Caco-2 (cell line): ENCODE measurements around the gene SNAP29. TPM values are rescaled to one million over a fixed set of nuclear protein-coding genes. Genes with fewer than 3 reads are reported as not detected.
"Not testable (repeated sequence)": the region's sequence is repeated elsewhere in the genome, so short reads cannot be mapped to it uniquely, and the experiment has no call there.

ENCODE experiments used
- BruUV-seq: library from RNA; stranded (reverse); fragments of 400-500 nt; replicated peaks from 2 replicates; lab custom pipeline; 2021; lab: Mats Ljungman, UMichigan
- CTCF ChIA-PET: fragments of 300-600 bp; sonication (Branson Sonifier 250); formaldehyde crosslinking; loops from one replicate; lab custom pipeline; 2022; ENCODE audit warnings: antibody characterized with exemption; lab: Charles Lee
- POLR2A ChIA-PET: fragments of 300-600 bp; sonication (Branson Sonifier 250); formaldehyde crosslinking; loops from one replicate; lab custom pipeline; 2022; ENCODE audit warnings: antibody characterized with exemption; lab: Charles Lee
- DNase-seq, 2 experiments: peaks; one replicate each; pipeline versions ENCODE4 v3.0.0 to v3.0.0-alpha.2; 2020 to 2022
- H3K27me3 ChIP-seq: replicated peaks from 2 replicates; pipeline ENCODE4 v1.6.0; 2011; ENCODE audit warnings: low read length; ENCODE audit not compliant: control insufficient read depth, insufficient read depth
- H3K36me3 ChIP-seq: 2 replicates; pipeline ENCODE4 v1.5.1; 2011; ENCODE audit warnings: low read length; ENCODE audit not compliant: control insufficient read depth, insufficient read depth
- H3K4me1 ChIP-seq: fragments of 250-450 bp; sonication (Bioruptor Pico); 2 replicates; pipeline ENCODE4 v1.5.1; 2020; ENCODE audit warnings: mild to moderate bottlenecking
- H3K4me3 ChIP-seq: 2 replicates; pipeline ENCODE4 v1.5.1; 2011; ENCODE audit warnings: low read depth, mild to moderate bottlenecking, control low read depth, low read length
- H3K9me3 ChIP-seq: fragments of 250-450 bp; sonication (Bioruptor Pico); 2 replicates; pipeline ENCODE4 v1.5.1; 2020; ENCODE audit warnings: mild to moderate bottlenecking, moderate library complexity
- H3K27ac Mint-ChIP-seq: one replicate; pipeline ENCODE4 v1.8.0; 2022; ENCODE audit warnings: mixed read lengths; ENCODE audit not compliant: unreplicated experiment
- H3K27me3 Mint-ChIP-seq: one replicate; pipeline ENCODE4 v1.8.0; 2022; ENCODE audit warnings: mixed read lengths; ENCODE audit not compliant: insufficient read depth, unreplicated experiment
- H3K36me3 Mint-ChIP-seq: one replicate; pipeline ENCODE4 v1.8.0; 2022; ENCODE audit warnings: mild to moderate bottlenecking, mixed read lengths; ENCODE audit not compliant: insufficient read depth, unreplicated experiment
- H3K4me1 Mint-ChIP-seq: one replicate; pipeline ENCODE4 v1.8.0; 2022; ENCODE audit warnings: low read depth, mixed read lengths; ENCODE audit not compliant: unreplicated experiment
- H3K4me3 Mint-ChIP-seq: one replicate; pipeline ENCODE4 v1.8.0; 2022; ENCODE audit warnings: mild to moderate bottlenecking, moderate library complexity, mixed read lengths; ENCODE audit not compliant: unreplicated experiment
- H3K9me3 Mint-ChIP-seq: one replicate; pipeline ENCODE4 v1.8.0; 2022; ENCODE audit warnings: mixed read lengths; ENCODE audit not compliant: unreplicated experiment
- CTCF ChIP-seq, 2 experiments: fragments of 200-600 bp in 1 of 2; IDR thresholded peaks; 1 replicate in 1 of 2; 2 replicates in 1 of 2; pipeline versions ENCODE4 v1.5.1 to v1.8.0; 2011 to 2022; ENCODE audit warnings: antibody characterized with exemption in 1 of 2, control low read depth in 1 of 2, inconsistent platforms in 1 of 2, low read depth in 1 of 2, low read length in 1 of 2, mild to moderate bottlenecking in 1 of 2, moderate library complexity in 1 of 2; ENCODE audit not compliant: insufficient read depth in 1 of 2, severe bottlenecking in 1 of 2, unreplicated experiment in 1 of 2
- intact Hi-C: fragments of 100-400 bp; cut with micrococcal nuclease; formaldehyde crosslinking; loops from one replicate; pipeline ENCODE4 v1.10.0; 2022; ENCODE audit not compliant: unreplicated experiment
- total RNA-seq: library from RNA; stranded (reverse); gene quantifications from 2 replicates; pipeline ENCODE4 v1.2.3, GENCODE V29; 2022

SNAP29 gene
- total RNA-seq, 1 experiment from 2014 or later: 26.2 TPM

- H3K36me3 ChIP-seq: no peaks in the 10 kb centered on the region; the same call in 1 of the 2 replicates
- intact Hi-C loops: no loop called here
- no peak for DNase-seq
- Mint-ChIP-seq H3K9me3 (no peaks in the 10 kb centered on the region), H3K36me3 (peaks cover 21% of the 10 kb centered on the region), H3K27ac (no peak overlapping the region), H3K27me3 (no peaks in the 10 kb centered on the region), H3K4me3 (no peak overlapping the region), H3K4me1 (peaks cover under 1% of the 10 kb centered on the region)
- TF ChIP-seq CTCF (IDR thresholded peaks at IDR 0.05; ENCODE audit: insufficient read depth in 1 of 2, low read depth in 1 of 2, low read length in 1 of 2, severe bottlenecking in 1 of 2, unreplicated experiment in 1 of 2): no peak
- no peak overlapping the region for H3K4me3 ChIP-seq
- peaks cover 2% of the 10 kb centered on the region; the same call in 1 of the 2 replicates for H3K4me1 ChIP-seq
- H3K27me3 ChIP-seq: no peaks in the 10 kb centered on the region
- H3K9me3 ChIP-seq: no peaks in the 10 kb centered on the region
- POLR2A ChIA-PET: no interaction called here
- CTCF ChIA-PET: interaction anchor here (0.7 kb wide), 1 partner anchor 18 kb away, joined by 12 read pairs; no protein-coding TSS in a partner anchor
- no TSS peak for BruUV-seq
These were observed 32.2 kb downstream of the SNAP29 start for GRCh38 chr22:20890975-20891374.

GRCh38 chr22:20897737-20898136 is 38.9 kb downstream of the SNAP29 start:
- H3K4me3 Mint-ChIP-seq, DNase-seq, H3K4me1 Mint-ChIP-seq, H3K27me3 ChIP-seq, H3K27ac Mint-ChIP-seq, H3K36me3 ChIP-seq, intact Hi-C loops, POLR2A ChIA-PET, H3K4me3 ChIP-seq, H3K9me3 ChIP-seq, H3K27me3 Mint-ChIP-seq, H3K4me1 ChIP-seq, H3K36me3 Mint-ChIP-seq, H3K9me3 Mint-ChIP-seq, BruUV-seq: not testable (repeated sequence)
- CTCF ChIA-PET: interaction anchor here (0.5 to 0.6 kb wide), 3 partner anchors 12 to 696 kb away, joined by 3 to 5 read pairs (median 4); no protein-coding TSS in a partner anchor

GRCh38 chr22:20899827-20900423 is 41.1 kb downstream of the SNAP29 start:
- H3K27me3 Mint-ChIP-seq: no peaks in the 10 kb centered on the region
- H3K4me3 Mint-ChIP-seq: no peak overlapping the region
- no peaks in the 10 kb centered on the region for H3K9me3 Mint-ChIP-seq
- TF ChIP-seq CTCF (IDR thresholded peaks at IDR 0.05; ENCODE audit: insufficient read depth in 1 of 2, low read depth in 1 of 2, low read length in 1 of 2, severe bottlenecking in 1 of 2, unreplicated experiment in 1 of 2): no peak
- H3K9me3 ChIP-seq: no peaks in the 10 kb centered on the region
- H3K27ac Mint-ChIP-seq: no peak overlapping the region
- no peak for DNase-seq
- no peaks in the 10 kb centered on the region for H3K27me3 ChIP-seq
- CTCF ChIA-PET: interaction anchor here (0.6 to 1.7 kb wide), 2 partner anchors 14 to 18 kb away, joined by 3 to 6 read pairs; partner anchors contain the start of gene CRKL
- intact Hi-C loops: no loop called here
- no peaks in the 10 kb centered on the region for H3K4me1 ChIP-seq
- H3K4me1 Mint-ChIP-seq: no peaks in the 10 kb centered on the region
- H3K36me3 Mint-ChIP-seq: no peaks in the 10 kb centered on the region
- H3K36me3 ChIP-seq: no peaks in the 10 kb centered on the region
- POLR2A ChIA-PET: no interaction called here
- no peak overlapping the region for H3K4me3 ChIP-seq
- no TSS peak for BruUV-seq

GRCh38 chr22:20901093-20902033 is 42.6 kb downstream of the SNAP29 start:
- H3K27me3 ChIP-seq, POLR2A ChIA-PET, H3K36me3 ChIP-seq, H3K4me3 ChIP-seq, H3K4me1 Mint-ChIP-seq, H3K36me3 Mint-ChIP-seq, H3K4me3 Mint-ChIP-seq, H3K27me3 Mint-ChIP-seq, intact Hi-C loops, H3K9me3 ChIP-seq, BruUV-seq, H3K27ac Mint-ChIP-seq, DNase-seq, H3K9me3 Mint-ChIP-seq, H3K4me1 ChIP-seq: not testable (repeated sequence)
- CTCF ChIA-PET: interaction anchor here (0.5 kb wide), 1 partner anchor 163 kb away, joined by 3 read pairs; no protein-coding TSS in a partner anchor
